Stimulated activated naive CD8-positive, alpha-beta T cell treated with anti-CD3 and anti-CD28 coated beads, Interleukin-15, Interleukin-2, amounts not matched to agents 100 ng/mL and 50 ng/mL, for 24 hours (primary cell): ENCODE measurements around the gene UMAD1.
A peak's percentile ranks its signal among the peaks of the same experiment; 100 is the strongest.

ENCODE experiments used
- H3K27ac Mint-ChIP-seq: one replicate; pipeline ENCODE4 v1.8.0; 2021; ENCODE audit warnings: mild to moderate bottlenecking, mixed read lengths
- H3K27me3 Mint-ChIP-seq: one replicate; pipeline ENCODE4 v1.8.0; 2021; ENCODE audit warnings: mixed read lengths
- H3K36me3 Mint-ChIP-seq: one replicate; pipeline ENCODE4 v1.8.0; 2021; ENCODE audit warnings: low read depth, mixed read lengths
- H3K4me1 Mint-ChIP-seq: one replicate; pipeline ENCODE4 v1.8.0; 2021; ENCODE audit warnings: low read depth, mixed read lengths
- H3K4me3 Mint-ChIP-seq: one replicate; pipeline ENCODE4 v1.8.0; 2021; ENCODE audit warnings: mild to moderate bottlenecking, mixed read lengths
- H3K9me3 Mint-ChIP-seq: one replicate; pipeline ENCODE4 v1.8.0; 2021; ENCODE audit warnings: mixed read lengths

The UMAD1 gene

GRCh38 chr7:7640221-7641128 is at the start of gene UMAD1:
Gene UMAD1 (plus strand): TSS chr7:7640752. CDS start chr7:7673372, 32,620 bp downstream.
- peaks cover 66% of the 10 kb centered on the region for H3K4me1 Mint-ChIP-seq

GRCh38 chr7:7595451-7595850 is 45.1 kb upstream of the UMAD1 start:
- H3K27me3 Mint-ChIP-seq, result no peaks in the 10 kb centered on the region
- H3K4me3 Mint-ChIP-seq, result no peak overlapping the region
- H3K27ac Mint-ChIP-seq, result no peak overlapping the region
- no peaks in the 10 kb centered on the region for H3K4me1 Mint-ChIP-seq
- H3K9me3 Mint-ChIP-seq, result no peaks in the 10 kb centered on the region
- peaks cover 66% of the 10 kb centered on the region for H3K36me3 Mint-ChIP-seq

More at GRCh38 chr7:7640221-7641128, at the start of gene UMAD1:
- H3K36me3 Mint-ChIP-seq, result peaks cover 58% of the 10 kb centered on the region
- peaks cover 3% of the 10 kb centered on the region for H3K9me3 Mint-ChIP-seq
- H3K27ac Mint-ChIP-seq, result peak within 1 kb of the TSS; percentile 99
- H3K4me3 Mint-ChIP-seq, result peak within 1 kb of the TSS; percentile 97
- no peaks in the 10 kb centered on the region for H3K27me3 Mint-ChIP-seq

- no peak overlapping the region for H3K4me3 Mint-ChIP-seq
- peaks cover 66% of the 10 kb centered on the region for H3K36me3 Mint-ChIP-seq
- H3K9me3 Mint-ChIP-seq, result peaks cover 4% of the 10 kb centered on the region
- H3K27me3 Mint-ChIP-seq, result no peaks in the 10 kb centered on the region
- no peaks in the 10 kb centered on the region for H3K4me1 Mint-ChIP-seq
- H3K27ac Mint-ChIP-seq, result no peak overlapping the region
Observed at GRCh38 chr7:7596176-7596575, 44.4 kb upstream of the UMAD1 start.

DNA sequence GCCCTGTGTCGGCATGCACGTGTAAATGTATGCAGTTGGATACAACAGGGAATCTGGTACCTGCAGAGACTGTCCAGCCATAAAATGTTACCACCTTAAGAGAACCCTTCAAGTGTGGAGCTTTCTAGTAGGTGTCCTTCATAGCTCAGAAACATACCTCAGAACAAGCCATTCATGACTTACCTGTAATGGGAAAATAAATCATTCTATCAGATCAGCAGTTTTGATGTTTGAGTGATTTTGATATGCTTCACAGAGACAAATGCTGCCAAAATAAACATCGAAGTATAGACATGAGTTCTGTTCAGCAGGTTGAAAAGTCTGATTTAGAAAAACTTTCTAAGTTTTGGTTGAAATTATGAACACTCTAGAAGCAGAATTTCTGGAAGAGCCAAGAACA is 33.5 kb upstream of the UMAD1 start:
- no peak overlapping the region for H3K4me3 Mint-ChIP-seq
- no peak overlapping the region for H3K27ac Mint-ChIP-seq
- no peaks in the 10 kb centered on the region for H3K27me3 Mint-ChIP-seq
- peaks cover 28% of the 10 kb centered on the region for H3K36me3 Mint-ChIP-seq
- peaks cover 4% of the 10 kb centered on the region for H3K4me1 Mint-ChIP-seq
- no peaks in the 10 kb centered on the region for H3K9me3 Mint-ChIP-seq

- Mint-ChIP-seq H3K27ac (no peak overlapping the region), H3K4me3 (no peak overlapping the region), H3K9me3 (no peaks in the 10 kb centered on the region), H3K4me1 (peaks cover 4% of the 10 kb centered on the region), H3K27me3 (no peaks in the 10 kb centered on the region), H3K36me3 (peaks cover 28% of the 10 kb centered on the region)
Observed at GRCh38 chr7:7609330-7609729, 31.2 kb upstream of the UMAD1 start.

DNA sequence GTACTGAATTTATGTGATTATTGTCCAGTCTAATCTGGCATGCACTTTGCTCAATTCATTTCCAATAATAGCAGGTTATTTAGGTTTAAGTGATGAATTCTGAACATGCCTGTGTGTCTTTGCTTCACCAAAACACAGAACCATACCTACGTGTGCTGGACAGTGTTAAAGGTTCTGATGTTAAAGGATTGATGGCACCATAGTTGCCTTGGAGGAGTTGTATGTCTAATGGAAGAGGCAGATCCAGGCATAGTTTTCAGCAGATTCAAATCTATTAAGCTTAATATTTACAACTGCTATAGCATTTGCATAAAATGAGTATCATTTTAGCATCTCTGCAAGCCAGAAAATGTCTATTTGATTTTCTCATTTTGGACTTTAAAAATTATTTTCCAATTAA is 28.0 kb upstream of the UMAD1 start:
- Mint-ChIP-seq H3K9me3 (no peaks in the 10 kb centered on the region), H3K36me3 (peaks cover 16% of the 10 kb centered on the region), H3K4me1 (peaks cover 12% of the 10 kb centered on the region), H3K27me3 (no peaks in the 10 kb centered on the region), H3K27ac (no peak overlapping the region), H3K4me3 (no peak overlapping the region)

DNA sequence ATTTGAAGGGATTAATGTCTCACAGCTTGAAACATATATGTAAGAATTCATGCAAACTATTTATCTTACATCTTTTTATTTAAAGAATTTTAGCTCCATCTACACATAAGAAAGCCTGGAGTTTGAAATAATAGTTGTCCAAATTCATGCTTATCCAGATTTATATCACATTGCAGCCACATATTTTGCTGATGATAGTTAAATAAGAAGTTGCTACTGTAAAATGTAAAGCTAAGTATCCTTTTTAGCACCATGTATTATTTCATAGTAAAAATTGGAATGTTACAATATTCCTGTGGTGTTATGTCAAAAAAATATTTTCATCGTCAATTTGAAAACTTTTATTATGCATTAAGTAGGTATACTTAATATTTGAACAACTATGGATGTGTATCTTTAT is 27.3 kb upstream of the UMAD1 start:
- H3K9me3 Mint-ChIP-seq, result no peaks in the 10 kb centered on the region
- no peak overlapping the region for H3K27ac Mint-ChIP-seq
- H3K4me3 Mint-ChIP-seq, result no peak overlapping the region
- no peaks in the 10 kb centered on the region for H3K27me3 Mint-ChIP-seq
- H3K36me3 Mint-ChIP-seq, result peaks cover 10% of the 10 kb centered on the region
- H3K4me1 Mint-ChIP-seq, result peaks cover 15% of the 10 kb centered on the region

- Mint-ChIP-seq H3K4me1 (peaks cover 14% of the 10 kb centered on the region), H3K27me3 (no peaks in the 10 kb centered on the region), H3K9me3 (no peaks in the 10 kb centered on the region), H3K4me3 (no peak overlapping the region), H3K27ac (no peak overlapping the region), H3K36me3 (peaks cover 9% of the 10 kb centered on the region)
Observed at GRCh38 chr7:7614018-7614741, 26.4 kb upstream of the UMAD1 start.

DNA sequence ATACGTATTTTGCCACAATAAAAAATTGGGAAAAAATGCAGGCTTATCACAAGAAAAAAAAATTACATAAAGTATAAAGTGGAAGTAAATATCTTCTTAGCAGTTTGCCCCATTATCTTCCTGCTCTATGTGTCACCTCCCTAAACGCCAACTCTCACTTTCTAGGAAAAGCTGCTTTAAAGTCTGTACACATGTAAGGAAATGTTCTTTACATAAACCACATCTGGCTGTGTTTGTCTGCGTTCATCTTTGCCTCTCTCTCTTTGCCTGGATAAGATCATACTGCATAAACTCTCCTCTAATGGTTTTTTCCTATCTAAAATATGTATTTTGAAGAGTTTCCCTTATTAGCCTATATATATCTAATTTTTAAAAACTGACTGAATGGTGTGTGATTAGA is 23.0 kb upstream of the UMAD1 start:
- Mint-ChIP-seq H3K27ac (no peak overlapping the region), H3K36me3 (no peaks in the 10 kb centered on the region), H3K27me3 (no peaks in the 10 kb centered on the region), H3K4me3 (no peak overlapping the region), H3K4me1 (peaks cover 11% of the 10 kb centered on the region), H3K9me3 (no peaks in the 10 kb centered on the region)

GRCh38 chr7:7618410-7618809 is 22.1 kb upstream of the UMAD1 start:
- no peak overlapping the region for H3K4me3 Mint-ChIP-seq
- H3K27me3 Mint-ChIP-seq, result no peaks in the 10 kb centered on the region
- H3K27ac Mint-ChIP-seq, result no peak overlapping the region
- H3K4me1 Mint-ChIP-seq, result peaks cover 11% of the 10 kb centered on the region
- H3K9me3 Mint-ChIP-seq, result no peaks in the 10 kb centered on the region
- H3K36me3 Mint-ChIP-seq, result no peaks in the 10 kb centered on the region

- Mint-ChIP-seq H3K4me3 (no peak overlapping the region), H3K9me3 (no peaks in the 10 kb centered on the region), H3K36me3 (no peaks in the 10 kb centered on the region), H3K27ac (no peak overlapping the region), H3K4me1 (peaks cover 11% of the 10 kb centered on the region), H3K27me3 (no peaks in the 10 kb centered on the region)
Observed at GRCh38 chr7:7620236-7620635, 20.3 kb upstream of the UMAD1 start.

DNA sequence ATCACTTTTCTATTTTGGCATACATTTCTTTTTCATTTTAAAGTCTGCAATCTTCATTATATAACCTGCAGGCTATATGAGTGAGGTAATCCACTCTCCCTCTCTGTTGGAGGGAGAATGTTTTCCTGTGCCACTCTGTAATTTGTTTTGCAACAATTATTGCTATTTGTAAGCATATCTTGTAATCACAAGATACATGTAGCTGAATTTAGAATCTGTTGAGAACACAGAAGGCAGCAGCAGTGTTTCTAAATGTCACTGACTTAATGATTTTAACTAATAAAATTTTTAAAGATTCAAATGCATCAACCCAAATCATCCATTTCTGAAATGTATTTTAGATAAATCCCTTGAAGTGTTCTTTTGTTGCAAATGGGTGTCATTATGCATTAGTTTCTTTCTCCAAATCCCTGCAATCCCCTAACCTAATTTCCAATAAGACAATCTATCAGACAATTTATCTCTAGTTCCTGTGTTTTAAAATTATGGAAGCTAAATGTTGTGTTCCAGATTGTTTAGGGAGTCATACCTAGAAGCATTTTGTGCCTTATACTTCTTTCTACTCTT is 19.8 kb upstream of the UMAD1 start:
- Mint-ChIP-seq H3K36me3 (no peaks in the 10 kb centered on the region), H3K4me3 (no peak overlapping the region), H3K9me3 (peaks cover 2% of the 10 kb centered on the region), H3K27me3 (no peaks in the 10 kb centered on the region), H3K4me1 (peaks cover 11% of the 10 kb centered on the region), H3K27ac (no peak overlapping the region)

DNA sequence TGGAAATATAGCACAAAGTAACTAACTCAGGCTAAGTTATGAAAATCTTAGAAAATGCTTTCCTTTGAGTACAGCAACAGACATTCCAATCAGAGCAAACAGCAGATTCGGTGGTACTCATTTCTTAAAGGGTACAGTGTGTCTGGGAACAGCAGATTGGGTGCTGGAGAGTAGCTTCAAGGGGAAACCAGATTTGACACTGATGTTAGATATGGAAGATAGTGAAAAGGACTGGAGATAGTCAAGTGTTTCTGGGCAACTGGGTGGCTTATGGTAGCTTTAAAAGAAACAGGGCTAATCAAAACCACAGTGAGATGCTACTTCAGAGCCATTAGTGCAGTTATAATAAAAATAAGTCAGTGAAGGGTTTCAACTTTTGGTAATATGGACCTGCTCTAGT is 12.1 kb upstream of the UMAD1 start:
- Mint-ChIP-seq H3K27ac (no peak overlapping the region), H3K4me3 (no peak overlapping the region), H3K36me3 (peaks cover 11% of the 10 kb centered on the region), H3K4me1 (no peaks in the 10 kb centered on the region), H3K9me3 (peaks cover 15% of the 10 kb centered on the region), H3K27me3 (peaks cover 3% of the 10 kb centered on the region)

- peaks cover 3% of the 10 kb centered on the region for H3K27me3 Mint-ChIP-seq
- H3K27ac Mint-ChIP-seq, result no peak overlapping the region
- peaks cover 12% of the 10 kb centered on the region for H3K9me3 Mint-ChIP-seq
- H3K4me1 Mint-ChIP-seq, result no peaks in the 10 kb centered on the region
- peaks cover 23% of the 10 kb centered on the region for H3K36me3 Mint-ChIP-seq
- H3K4me3 Mint-ChIP-seq, result no peak overlapping the region
Observed at GRCh38 chr7:7630626-7631329, 9.8 kb upstream of the UMAD1 start.
